ENCODE measurements around the gene ACVR2A.

The ACVR2A gene

GRCh38 chr2:147845411-147845971, 662 bp downstream of the ACVR2A start:
- TF ChIP-seq GATA2 (IDR thresholded peaks at IDR 0.05; ENCODE audit: low read depth, low read length) (0 out of 2 replicates have a peak, but pooled peaks have one; percentile 21), GATA3 (IDR thresholded peaks at IDR 0.05; ENCODE audit: low read depth, low read length) (no peak)

- TF ChIP-seq GATA3 (IDR thresholded peaks at IDR 0.05; ENCODE audit: low read depth, low read length) (no peak), GATA2 (IDR thresholded peaks at IDR 0.05; ENCODE audit: low read depth, low read length) (no peak)
These were observed 1.7 kb downstream of the ACVR2A start for GRCh38 chr2:147846412-147847081.

DNA sequence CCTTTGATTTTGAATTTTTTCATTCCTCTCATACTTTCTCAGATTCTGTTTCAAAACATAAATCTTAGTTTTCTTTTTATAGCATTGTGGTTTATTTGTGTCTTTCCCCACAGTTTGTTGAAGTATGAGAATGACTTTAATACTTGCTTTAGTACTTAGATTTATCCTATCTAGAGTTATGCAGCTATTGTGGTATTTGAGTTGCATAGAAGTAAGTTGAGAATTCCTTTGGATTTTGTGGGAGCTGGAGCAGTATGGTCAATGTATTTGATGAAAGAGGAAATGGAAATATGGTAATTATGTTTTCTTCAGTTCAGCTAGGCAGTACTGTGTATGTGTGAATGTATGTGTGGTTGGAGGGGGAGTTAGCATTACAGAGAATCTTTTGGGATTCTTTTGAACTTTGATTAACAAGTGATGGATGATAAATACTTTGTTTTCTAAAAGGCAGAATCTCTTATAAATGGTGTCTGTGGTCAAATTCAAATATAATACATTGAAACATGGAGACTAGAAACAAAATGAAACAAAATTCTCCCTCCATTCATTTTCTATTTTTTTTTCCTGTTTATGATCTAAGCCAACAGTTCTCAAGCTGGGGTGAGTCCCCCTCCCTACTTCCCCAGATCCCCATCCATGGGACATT, 3.0 kb downstream of the ACVR2A start:
- TF ChIP-seq GATA3 (IDR thresholded peaks at IDR 0.05; ENCODE audit: low read depth, low read length) (no peak), GATA2 (IDR thresholded peaks at IDR 0.05; ENCODE audit: low read depth, low read length) (no peak)

DNA sequence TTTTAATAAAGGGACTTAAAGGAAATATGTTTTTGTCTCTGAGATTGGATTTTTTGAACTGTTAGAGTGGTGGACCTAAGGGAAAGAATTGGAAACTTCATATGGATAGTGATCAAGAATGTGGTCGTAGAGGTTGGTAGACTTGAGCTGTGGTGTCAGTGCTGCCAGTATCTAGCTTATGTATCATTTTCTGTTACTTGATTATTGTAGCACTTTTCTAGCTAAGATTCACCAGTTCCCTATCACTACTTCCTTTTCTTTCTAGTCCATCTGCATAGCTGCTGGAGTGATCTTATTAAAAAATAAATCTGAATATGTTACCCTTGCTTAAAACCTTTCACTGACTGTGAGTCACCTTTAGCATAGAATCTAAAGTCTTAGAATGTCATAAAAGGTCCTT, 6.0 kb downstream of the ACVR2A start:
- TF ChIP-seq GATA3 (IDR thresholded peaks at IDR 0.05; ENCODE audit: low read depth, low read length) (no peak), GATA2 (IDR thresholded peaks at IDR 0.05; ENCODE audit: low read depth, low read length) (no peak)

DNA sequence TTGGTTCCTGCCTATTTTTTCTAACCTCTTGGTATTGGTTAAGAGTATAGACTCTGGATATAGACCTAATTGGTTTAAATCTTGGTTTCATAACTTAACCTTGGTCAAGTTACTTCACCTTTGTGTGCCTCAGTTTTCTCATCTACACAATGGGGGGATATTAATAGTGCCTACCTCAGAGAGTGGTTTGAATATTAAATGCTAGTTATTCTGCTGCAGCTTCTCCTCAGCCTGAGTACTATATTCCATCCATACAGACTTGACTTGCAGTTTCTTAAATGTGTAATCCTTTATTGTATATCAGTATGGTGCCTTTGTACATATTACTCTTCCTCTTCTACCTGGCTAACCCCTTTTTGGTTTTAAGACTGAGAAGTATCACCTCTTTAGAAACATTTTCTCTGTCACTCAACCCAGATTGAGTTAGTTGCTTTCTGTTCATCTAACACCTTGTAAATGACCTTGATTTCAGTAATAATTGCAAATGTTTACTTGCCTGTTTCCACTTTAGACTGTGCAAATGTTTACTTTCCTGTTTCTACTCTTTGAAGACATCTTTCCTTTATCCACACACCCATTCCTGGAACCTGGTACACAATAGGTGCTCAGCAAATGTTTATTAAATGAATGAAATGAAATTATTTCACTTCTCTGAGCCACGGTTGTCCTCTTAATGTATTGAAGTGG, 6.6 kb downstream of the ACVR2A start:
- TF ChIP-seq GATA2 (IDR thresholded peaks at IDR 0.05; ENCODE audit: low read depth, low read length) (no peak), GATA3 (IDR thresholded peaks at IDR 0.05; ENCODE audit: low read depth, low read length) (no peak)

DNA sequence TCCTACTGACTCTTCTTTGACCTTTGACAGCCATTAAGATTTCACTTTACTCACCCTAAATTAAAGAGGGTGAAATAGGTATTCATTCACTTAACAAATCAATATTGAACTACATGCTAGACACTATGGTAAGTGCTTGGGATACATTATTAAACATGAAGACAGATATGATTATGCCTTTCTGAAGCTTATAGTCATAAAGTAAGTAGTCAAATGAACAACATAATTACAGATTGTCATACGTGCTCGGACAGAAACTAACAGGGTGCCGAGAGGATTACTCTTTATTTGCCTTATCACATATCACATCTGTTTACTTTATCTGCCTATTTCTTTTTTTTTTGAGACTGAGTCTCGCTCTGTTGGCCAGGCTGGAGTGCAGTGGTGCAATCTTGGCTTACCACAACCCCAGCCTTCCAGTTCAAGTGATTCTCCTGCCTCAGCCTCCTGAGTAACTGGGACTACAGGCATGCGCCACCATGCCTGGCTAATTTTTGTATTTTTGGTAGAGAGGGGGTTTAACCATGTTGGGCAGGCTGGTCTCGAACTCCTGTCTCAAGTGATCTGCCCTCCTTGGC, 9.8 kb downstream of the ACVR2A start:
- TF ChIP-seq GATA2 (IDR thresholded peaks at IDR 0.05; ENCODE audit: low read depth, low read length) (no peak), GATA3 (IDR thresholded peaks at IDR 0.05; ENCODE audit: low read depth, low read length) (no peak)

- TF ChIP-seq GATA2 (IDR thresholded peaks at IDR 0.05; ENCODE audit: low read depth, low read length) (no peak), GATA3 (IDR thresholded peaks at IDR 0.05; ENCODE audit: low read depth, low read length) (no peak)
These were observed 10.5 kb downstream of the ACVR2A start for GRCh38 chr2:147855316-147855715.

- TF ChIP-seq GATA3 (IDR thresholded peaks at IDR 0.05; ENCODE audit: low read depth, low read length) (no peak), GATA2 (IDR thresholded peaks at IDR 0.05; ENCODE audit: low read depth, low read length) (no peak)
These were observed 11.1 kb downstream of the ACVR2A start for GRCh38 chr2:147855977-147856376.

- TF ChIP-seq GATA2 (IDR thresholded peaks at IDR 0.05; ENCODE audit: low read depth, low read length) (no peak), GATA3 (IDR thresholded peaks at IDR 0.05; ENCODE audit: low read depth, low read length) (no peak)
These were observed 15.2 kb downstream of the ACVR2A start for GRCh38 chr2:147860009-147860408.

- TF ChIP-seq GATA2 (IDR thresholded peaks at IDR 0.05; ENCODE audit: low read depth, low read length) (no peak), GATA3 (IDR thresholded peaks at IDR 0.05; ENCODE audit: low read depth, low read length) (no peak)
These were observed 18.2 kb downstream of the ACVR2A start for GRCh38 chr2:147862859-147863516.

DNA sequence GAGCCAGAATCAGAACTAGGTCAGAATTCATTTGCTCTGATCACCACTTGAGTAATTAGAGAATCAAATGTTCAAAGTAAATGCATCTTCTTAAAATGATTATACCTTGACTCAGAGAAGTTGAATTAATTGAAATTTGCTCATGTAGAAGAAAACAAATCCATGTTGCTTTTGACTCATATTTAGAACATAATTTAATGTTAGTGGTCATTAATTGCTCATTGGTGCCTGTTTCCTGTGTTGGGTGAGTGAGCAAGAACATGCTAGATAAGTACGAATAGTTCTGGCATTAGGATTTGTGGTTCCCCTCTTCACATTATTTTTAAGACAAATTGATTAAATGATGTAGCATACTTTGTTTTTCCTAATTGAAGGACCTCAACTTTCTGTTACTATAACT, 19.0 kb downstream of the ACVR2A start:
- TF ChIP-seq GATA2 (IDR thresholded peaks at IDR 0.05; ENCODE audit: low read depth, low read length): no peak
- TF ChIP-seq GATA3 (IDR thresholded peaks at IDR 0.05; ENCODE audit: low read depth, low read length): no peak

GRCh38 chr2:147865560-147865959, 20.7 kb downstream of the ACVR2A start:
- TF ChIP-seq GATA2 (IDR thresholded peaks at IDR 0.05; ENCODE audit: low read depth, low read length) (no peak), GATA3 (IDR thresholded peaks at IDR 0.05; ENCODE audit: low read depth, low read length) (no peak)

- TF ChIP-seq GATA2 (IDR thresholded peaks at IDR 0.05; ENCODE audit: low read depth, low read length): no peak
- TF ChIP-seq GATA3 (IDR thresholded peaks at IDR 0.05; ENCODE audit: low read depth, low read length): no peak
These were observed 22.2 kb downstream of the ACVR2A start for GRCh38 chr2:147867050-147867449.

GRCh38 chr2:147869934-147870333, 25.1 kb downstream of the ACVR2A start:
- TF ChIP-seq GATA3 (IDR thresholded peaks at IDR 0.05; ENCODE audit: low read depth, low read length) (no peak), GATA2 (IDR thresholded peaks at IDR 0.05; ENCODE audit: low read depth, low read length) (no peak)
